Fibroblast of pulmonary artery (primary cell): ENCODE measurements around the gene TOR1B.
"Not testable (repeated sequence)": the region's sequence is repeated elsewhere in the genome, so short reads cannot be mapped to it uniquely, and the experiment has no call there.

Experiments used
- DNase-seq: peaks from one replicate; pipeline ENCODE4 v3.0.0-alpha.2; 2010; ENCODE audit warnings: low read depth
- H3K4me3 ChIP-seq: replicated peaks from 2 replicates; pipeline ENCODE4 v1.5.1; 2011; ENCODE audit warnings: low read depth, mild to moderate bottlenecking, control low read depth, low read length, moderate library complexity
- TF ChIP-seq, protein P1 (sequence below): IDR thresholded peaks from 2 replicates; pipeline ENCODE4 v1.5.1; 2011; ENCODE audit warnings: mild to moderate bottlenecking, control low read depth, low read length, inconsistent platforms; ENCODE audit errors: missing control alignments

The TOR1B gene

DNA sequence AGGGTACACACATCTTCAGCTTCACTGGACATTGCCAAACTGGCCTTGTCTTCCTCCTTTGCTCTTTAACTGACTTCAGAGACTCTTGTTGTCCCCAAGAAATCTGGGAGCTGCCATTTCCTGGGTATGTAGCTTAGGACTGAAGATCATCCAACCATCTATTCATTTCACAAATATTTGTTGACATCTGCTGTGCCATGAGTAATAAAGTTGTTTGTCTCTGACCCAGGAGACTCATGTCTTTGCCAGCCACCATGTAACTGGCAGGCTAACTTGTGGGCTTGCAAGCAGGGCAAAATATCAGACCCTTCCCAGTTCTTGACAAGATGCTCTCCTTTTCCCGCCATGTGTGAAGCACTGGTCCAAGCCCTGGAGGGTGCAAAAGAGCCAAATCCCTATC is 17.1 kb upstream of the TOR1B start:
- TF ChIP-seq, protein P1, sequence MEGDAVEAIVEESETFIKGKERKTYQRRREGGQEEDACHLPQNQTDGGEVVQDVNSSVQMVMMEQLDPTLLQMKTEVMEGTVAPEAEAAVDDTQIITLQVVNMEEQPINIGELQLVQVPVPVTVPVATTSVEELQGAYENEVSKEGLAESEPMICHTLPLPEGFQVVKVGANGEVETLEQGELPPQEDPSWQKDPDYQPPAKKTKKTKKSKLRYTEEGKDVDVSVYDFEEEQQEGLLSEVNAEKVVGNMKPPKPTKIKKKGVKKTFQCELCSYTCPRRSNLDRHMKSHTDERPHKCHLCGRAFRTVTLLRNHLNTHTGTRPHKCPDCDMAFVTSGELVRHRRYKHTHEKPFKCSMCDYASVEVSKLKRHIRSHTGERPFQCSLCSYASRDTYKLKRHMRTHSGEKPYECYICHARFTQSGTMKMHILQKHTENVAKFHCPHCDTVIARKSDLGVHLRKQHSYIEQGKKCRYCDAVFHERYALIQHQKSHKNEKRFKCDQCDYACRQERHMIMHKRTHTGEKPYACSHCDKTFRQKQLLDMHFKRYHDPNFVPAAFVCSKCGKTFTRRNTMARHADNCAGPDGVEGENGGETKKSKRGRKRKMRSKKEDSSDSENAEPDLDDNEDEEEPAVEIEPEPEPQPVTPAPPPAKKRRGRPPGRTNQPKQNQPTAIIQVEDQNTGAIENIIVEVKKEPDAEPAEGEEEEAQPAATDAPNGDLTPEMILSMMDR, result no peak
- DNase-seq, result no peak
- no peak overlapping the region for H3K4me3 ChIP-seq

DNA sequence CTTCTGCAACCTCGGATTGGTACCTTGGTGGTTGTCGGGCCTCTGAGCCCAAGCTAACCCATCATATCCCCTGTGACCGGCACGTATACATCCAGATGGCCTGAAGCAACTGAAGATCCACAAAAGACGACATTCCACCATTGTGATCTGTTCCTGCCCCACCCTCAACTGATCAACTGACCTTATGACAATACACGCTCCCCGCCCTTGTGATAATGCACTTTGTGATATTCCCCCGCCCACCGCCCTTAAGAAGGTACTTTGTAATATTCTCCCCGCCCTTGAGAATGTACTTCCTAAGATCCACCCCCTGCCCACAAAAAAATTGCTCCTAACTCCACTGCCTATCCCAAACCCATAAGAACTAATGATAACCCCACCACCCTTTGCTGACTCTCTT is 16.5 kb upstream of the TOR1B start:
- TF ChIP-seq, protein P1, result no peak
- no peak overlapping the region for H3K4me3 ChIP-seq
- DNase-seq, result no peak

DNA sequence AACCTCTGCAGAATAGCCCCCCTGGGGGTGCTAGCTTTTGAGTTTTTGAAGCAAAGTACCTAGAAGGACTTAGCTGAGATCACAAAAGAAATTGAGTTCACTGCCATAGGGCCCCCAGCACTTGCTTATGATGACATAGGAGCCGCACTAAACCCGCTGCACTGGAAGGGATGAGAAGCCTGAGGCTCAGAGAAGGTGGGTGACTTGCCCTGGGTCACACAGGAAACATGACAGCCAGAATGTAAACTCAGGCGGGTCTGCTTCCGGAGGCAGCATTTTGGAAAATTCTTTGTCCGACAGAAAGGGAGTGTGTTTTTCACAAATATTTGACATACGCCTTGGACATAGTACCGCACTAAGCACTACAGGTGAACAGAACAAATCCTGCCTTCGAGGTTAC is 8.4 kb upstream of the TOR1B start:
- no peak for DNase-seq
- no peak overlapping the region for H3K4me3 ChIP-seq
- TF ChIP-seq, protein P1, result no peak

DNA sequence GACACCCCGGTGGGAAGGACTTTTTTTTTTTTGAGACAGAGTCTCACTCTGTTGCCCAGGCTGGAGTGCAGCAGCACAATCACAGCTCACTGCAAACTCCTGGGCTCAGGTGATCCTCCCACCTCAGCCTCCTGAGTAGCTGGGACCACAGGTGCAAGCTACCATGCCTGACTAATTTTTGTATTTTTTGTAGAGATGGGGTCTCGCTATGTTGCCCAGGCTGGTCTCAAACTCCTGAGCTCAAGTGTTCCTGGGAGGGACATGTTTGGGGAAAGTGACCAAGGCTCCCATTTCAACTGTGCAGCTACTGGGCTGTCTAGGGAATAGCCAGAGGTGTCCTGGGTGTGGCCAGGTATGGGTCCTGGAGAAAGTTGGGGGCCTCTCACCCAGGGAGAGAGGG is 7.0 kb upstream of the TOR1B start:
- not testable (repeated sequence) for DNase-seq, H3K4me3 ChIP-seq

DNA sequence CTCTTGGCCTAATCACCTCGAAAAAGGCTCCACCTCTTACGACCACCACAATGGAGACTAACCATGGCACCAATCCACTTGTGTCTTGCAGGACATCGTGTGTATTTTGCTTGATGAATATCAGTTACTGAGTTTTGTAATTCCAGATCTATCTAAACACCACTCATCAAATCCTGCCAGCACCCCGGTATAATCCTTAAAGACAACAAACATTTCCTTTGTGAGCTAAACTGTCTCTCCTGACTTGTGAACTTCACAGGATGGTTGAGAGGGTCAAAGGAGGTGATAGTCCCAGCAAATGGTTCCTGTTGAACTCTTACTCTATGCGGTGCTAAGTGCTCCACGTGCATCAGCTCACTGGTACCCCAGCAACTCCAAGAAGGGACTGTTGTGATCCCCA is 4.0 kb upstream of the TOR1B start:
- TF ChIP-seq, protein P1, result no peak
- DNase-seq, result no peak
- H3K4me3 ChIP-seq, result no peak overlapping the region

DNA sequence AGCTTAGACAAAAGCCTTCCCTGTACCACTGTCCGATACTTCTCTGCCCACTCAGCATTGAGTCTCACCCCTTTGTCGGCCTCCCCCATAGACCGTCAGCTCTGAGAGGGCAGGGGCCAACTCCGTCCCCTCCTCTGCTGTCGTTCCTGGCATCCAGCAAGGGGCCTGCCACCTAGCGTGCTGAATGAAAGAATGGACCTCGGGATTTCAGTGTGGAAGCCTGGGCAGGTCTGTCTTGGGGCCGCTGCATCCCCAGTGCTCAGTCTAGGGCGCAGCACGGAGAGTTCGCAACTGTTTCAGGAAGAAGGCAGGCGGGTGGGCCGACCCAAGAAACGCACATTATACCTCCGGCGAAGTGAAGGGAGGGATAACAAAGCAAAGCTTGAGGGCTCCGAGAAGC is 1.5 kb upstream of the TOR1B start:
- H3K4me3 ChIP-seq, result no peak overlapping the region
- DNase-seq, result no peak
- TF ChIP-seq, protein P1, result no peak

DNA sequence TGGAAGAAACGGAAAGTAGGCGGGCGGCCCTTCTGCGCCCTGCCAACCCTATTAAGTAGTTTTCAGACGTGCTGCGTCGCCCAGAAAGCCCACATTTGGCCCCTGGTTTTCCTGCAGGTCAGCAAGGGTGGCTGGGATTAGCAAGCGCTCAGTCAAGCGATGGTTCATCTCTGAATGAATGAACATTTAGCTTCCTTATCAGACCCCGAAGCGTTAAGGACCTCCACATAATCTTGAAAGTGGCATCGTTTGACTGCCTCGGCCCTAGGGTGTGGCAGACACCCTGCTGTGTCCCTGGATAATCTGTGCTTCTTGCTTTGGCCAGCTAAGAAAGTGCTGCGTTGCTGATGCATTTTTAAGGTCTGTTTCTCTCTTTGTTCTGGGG is 684 bp downstream of the TOR1B start:
- no peak for DNase-seq
- peak overlapping the region; percentile 73 for H3K4me3 ChIP-seq
- TF ChIP-seq, protein P1, result no peak

DNA sequence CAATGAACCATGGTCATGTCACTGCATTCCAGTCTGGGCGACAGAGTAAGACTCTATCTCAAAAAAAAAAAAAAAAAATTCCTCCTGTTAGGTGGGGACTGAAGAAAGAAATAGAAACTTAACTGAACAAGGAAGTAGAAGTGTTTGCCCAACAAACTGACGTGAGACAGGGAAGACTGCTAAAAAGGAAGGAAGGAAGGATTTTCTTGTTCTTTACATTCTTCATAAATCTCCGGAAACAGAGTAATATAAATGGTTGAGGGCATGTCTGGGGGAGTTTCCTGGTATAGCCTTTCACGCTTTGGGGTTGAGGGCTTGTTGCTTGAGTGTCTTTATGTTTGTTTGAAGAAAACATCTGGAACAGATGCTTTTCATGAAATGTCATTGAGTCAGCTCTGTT is 3.1 kb downstream of the TOR1B start:
- TF ChIP-seq, protein P1, result no peak
- no peak for DNase-seq
- H3K4me3 ChIP-seq, result no peak overlapping the region
